ENCODE results near the gene HSF2BP. TPM values are rescaled to one million over a fixed set of nuclear protein-coding genes. Genes with fewer than 3 reads are reported as not detected.

HSF2BP gene
- total RNA-seq, 2 experiments from 2014 or later: 0.15 to 0.40 TPM

GRCh38 chr21:43679951-43680350 lies 20.7 kb upstream of the HSF2BP start:
- ChIA-PET CTCF (no interaction called here), POLR2A (no interaction called here)
- H3K4me1 Mint-ChIP-seq: peaks cover 26% of the 10 kb centered on the region
- no peaks in the 10 kb centered on the region for H3K9me3 Mint-ChIP-seq
- H3K27me3 Mint-ChIP-seq: no peaks in the 10 kb centered on the region
- no peak for DNase-seq
- peaks cover 73% of the 10 kb centered on the region for H3K36me3 Mint-ChIP-seq (ENCODE audit: low read depth)
- peak overlapping the region; percentile 34 for H3K27ac Mint-ChIP-seq
- H3K4me3 Mint-ChIP-seq: no peak overlapping the region

- Mint-ChIP-seq H3K27ac (no peak overlapping the region), H3K27me3 (no peaks in the 10 kb centered on the region), H3K36me3 (ENCODE audit: low read depth) (peaks cover 78% of the 10 kb centered on the region), H3K9me3 (no peaks in the 10 kb centered on the region), H3K4me3 (no peak overlapping the region), H3K4me1 (peaks cover 9% of the 10 kb centered on the region)
- ChIA-PET POLR2A (no interaction called here), CTCF (no interaction called here)
- no peak for DNase-seq
These were observed 17.1 kb upstream of the HSF2BP start for GRCh38 chr21:43676391-43676790.

- Mint-ChIP-seq H3K27me3 (no peaks in the 10 kb centered on the region), H3K9me3 (no peaks in the 10 kb centered on the region), H3K4me3 (no peak overlapping the region), H3K4me1 (peaks cover 9% of the 10 kb centered on the region), H3K27ac (no peak overlapping the region), H3K36me3 (ENCODE audit: low read depth) (peaks cover 75% of the 10 kb centered on the region)
- CTCF ChIA-PET: no interaction called here
- DNase-seq: no peak
- POLR2A ChIA-PET: no interaction called here
These were observed 16.6 kb upstream of the HSF2BP start for GRCh38 chr21:43675871-43676270.

GRCh38 chr21:43669828-43670605 lies 10.7 kb upstream of the HSF2BP start:
- peaks cover 7% of the 10 kb centered on the region for H3K9me3 Mint-ChIP-seq
- H3K27ac Mint-ChIP-seq: no peak overlapping the region
- H3K4me1 Mint-ChIP-seq: peaks cover 21% of the 10 kb centered on the region
- ChIA-PET CTCF (no interaction called here), POLR2A (no interaction called here)
- no peaks in the 10 kb centered on the region for H3K27me3 Mint-ChIP-seq
- H3K4me3 Mint-ChIP-seq: no peak overlapping the region
- no peak for DNase-seq
- H3K36me3 Mint-ChIP-seq (ENCODE audit: low read depth): peaks cover 63% of the 10 kb centered on the region

GRCh38 chr21:43667191-43667904 lies 8.1 kb upstream of the HSF2BP start:
- ChIA-PET CTCF (no interaction called here), POLR2A (no interaction called here)
- no peak for DNase-seq
- Mint-ChIP-seq H3K36me3 (ENCODE audit: low read depth) (peaks cover 65% of the 10 kb centered on the region), H3K4me1 (peaks cover 43% of the 10 kb centered on the region), H3K27me3 (no peaks in the 10 kb centered on the region), H3K4me3 (no peak overlapping the region), H3K27ac (peak overlapping the region; percentile 18), H3K9me3 (peaks cover 7% of the 10 kb centered on the region)

- Mint-ChIP-seq H3K4me1 (peaks cover 58% of the 10 kb centered on the region), H3K27ac (no peak overlapping the region)
These were observed 6.6 kb upstream of the HSF2BP start for GRCh38 chr21:43665879-43666278.

GRCh38 chr21:43664358-43664757 lies 5.1 kb upstream of the HSF2BP start:
- no peak for DNase-seq
- Mint-ChIP-seq H3K9me3 (peaks cover 7% of the 10 kb centered on the region), H3K27me3 (no peaks in the 10 kb centered on the region), H3K27ac (peak overlapping the region; percentile 23), H3K36me3 (ENCODE audit: low read depth) (peaks cover 56% of the 10 kb centered on the region), H3K4me3 (no peak overlapping the region), H3K4me1 (peaks cover 65% of the 10 kb centered on the region)
- POLR2A ChIA-PET: interaction anchor here (0.6 kb wide), 1 partner anchor 311 kb away, joined by 3 read pairs; no protein-coding TSS in a partner anchor
- CTCF ChIA-PET: no interaction called here

More at GRCh38 chr21:43665879-43666278, 6.6 kb upstream of the HSF2BP start:
- no peak overlapping the region for H3K4me3 Mint-ChIP-seq
- ChIA-PET CTCF (no interaction called here), POLR2A (no interaction called here)
- DNase-seq: no peak
- H3K9me3 Mint-ChIP-seq: peaks cover 7% of the 10 kb centered on the region
- H3K27me3 Mint-ChIP-seq: no peaks in the 10 kb centered on the region
- peaks cover 66% of the 10 kb centered on the region for H3K36me3 Mint-ChIP-seq (ENCODE audit: low read depth)

GRCh38 chr21:43663033-43663432 lies 3.7 kb upstream of the HSF2BP start:
- H3K36me3 Mint-ChIP-seq (ENCODE audit: low read depth): peaks cover 56% of the 10 kb centered on the region
- peaks cover 70% of the 10 kb centered on the region for H3K4me1 Mint-ChIP-seq
- CTCF ChIA-PET: no interaction called here
- DNase-seq: no peak
- H3K4me3 Mint-ChIP-seq: peak overlapping the region; percentile 42
- peaks cover 7% of the 10 kb centered on the region for H3K9me3 Mint-ChIP-seq
- peak overlapping the region; percentile 67 for H3K27ac Mint-ChIP-seq
- POLR2A ChIA-PET: interaction anchor here (1.2 kb wide), 1 partner anchor 65 kb away, joined by 5 read pairs; no protein-coding TSS in a partner anchor
- no peaks in the 10 kb centered on the region for H3K27me3 Mint-ChIP-seq

- Mint-ChIP-seq H3K36me3 (ENCODE audit: low read depth) (peaks cover 50% of the 10 kb centered on the region), H3K27me3 (no peaks in the 10 kb centered on the region), H3K27ac (no peak overlapping the region), H3K4me3 (no peak overlapping the region), H3K4me1 (peaks cover 68% of the 10 kb centered on the region), H3K9me3 (peaks cover 7% of the 10 kb centered on the region)
- ChIA-PET CTCF (no interaction called here), POLR2A (interaction anchor here (0.6 to 1.2 kb wide), 2 partner anchors 58 to 66 kb away, joined by 5 read pairs; no protein-coding TSS in a partner anchor)
- no peak for DNase-seq
These were observed 3.0 kb upstream of the HSF2BP start for GRCh38 chr21:43662286-43662685.

- ChIA-PET POLR2A (interaction anchor here (0.8 to 1.2 kb wide), 3 partner anchors 62 to 131 kb away, joined by 3 to 5 read pairs (median 4); partner anchors contain the start of gene RRP1), CTCF (no interaction called here)
- H3K36me3 Mint-ChIP-seq (ENCODE audit: low read depth): peaks cover 20% of the 10 kb centered on the region
These were observed 536 bp downstream of the HSF2BP start for GRCh38 chr21:43658769-43659135.

GRCh38 chr21:43658088-43658741 lies 1.1 kb downstream of the HSF2BP start:
- POLR2A ChIA-PET: interaction anchor here (1.1 to 1.2 kb wide), 2 partner anchors 70 to 132 kb away, joined by 4 to 5 read pairs; partner anchors contain the start of gene RRP1
- DNase-seq: no peak
- H3K27ac Mint-ChIP-seq: no peak overlapping the region
- peaks cover 43% of the 10 kb centered on the region for H3K4me1 Mint-ChIP-seq
- CTCF ChIA-PET: no interaction called here
- H3K27me3 Mint-ChIP-seq: no peaks in the 10 kb centered on the region
- no peak overlapping the region for H3K4me3 Mint-ChIP-seq
- H3K9me3 Mint-ChIP-seq: no peaks in the 10 kb centered on the region
- H3K36me3 Mint-ChIP-seq (ENCODE audit: low read depth): peaks cover 18% of the 10 kb centered on the region

More at GRCh38 chr21:43658769-43659135, 536 bp downstream of the HSF2BP start:
- H3K27me3 Mint-ChIP-seq: no peaks in the 10 kb centered on the region
- peak overlapping the region; percentile 78 for H3K27ac Mint-ChIP-seq
- DNase-seq: no peak
- H3K4me1 Mint-ChIP-seq: peaks cover 45% of the 10 kb centered on the region
- H3K9me3 Mint-ChIP-seq: no peaks in the 10 kb centered on the region
- peak overlapping the region; percentile 60 for H3K4me3 Mint-ChIP-seq

- Mint-ChIP-seq H3K4me3 (no peak overlapping the region), H3K36me3 (ENCODE audit: low read depth) (peaks cover 11% of the 10 kb centered on the region)
These were observed 1.8 kb downstream of the HSF2BP start for GRCh38 chr21:43657355-43658087.

More at GRCh38 chr21:43657355-43658087, 1.8 kb downstream of the HSF2BP start:
- CTCF ChIA-PET: no interaction called here
- Mint-ChIP-seq H3K4me1 (peaks cover 36% of the 10 kb centered on the region), H3K27me3 (no peaks in the 10 kb centered on the region), H3K9me3 (no peaks in the 10 kb centered on the region), H3K27ac (peak overlapping the region; percentile 13)
- POLR2A ChIA-PET: no interaction called here
- DNase-seq: no peak
